ENCODE measurements around the gene ARID1A. TPM values are rescaled to one million over a fixed set of nuclear protein-coding genes. Genes with fewer than 3 reads are reported as not detected.
"Not testable (repeated sequence)": the region's sequence is repeated elsewhere in the genome, so short reads cannot be mapped to it uniquely, and the experiment has no call there.

The ARID1A gene
- total RNA-seq, 6 experiments from 2014 or later, result 22.2 to 36.4 (median 29.4) TPM

GRCh38 chr1:26701995-26702679 lies 6.3 kb downstream of the ARID1A start:
- Histone ChIP-seq H3K9me3 (no peaks in the 10 kb centered on the region), H3K27ac (peak overlapping the region in 2 of 3 donors; percentile 18 to 41), H3K36me3 (no peaks in the 10 kb centered on the region), H3K4me3 (no peak overlapping the region), H3K4me1 (peaks cover 0 to 83% (median 35%) of the 10 kb centered on the region in 4 donors), H3K27me3 (no peaks in the 10 kb centered on the region)
- no peak for ATAC-seq
- intact Hi-C loops (cut with DNase I), result loop anchor here (10.0 kb wide), 2 partner anchors 73 to 83 kb away; partner anchors contain the start of gene PIGV (in 1 of the 2)
- TF ChIP-seq CTCF (IDR thresholded peaks at IDR 0.05), result no peak
- no peak for DNase-seq
- WGBS (ENCODE audit: insufficient coverage, low coverage, low lambda C conversion rate, missing lambda C conversion rate), result 9% methylated on average over 4 of the region's 4 CpGs

- Histone ChIP-seq H3K27ac (peak overlapping the region in 2 of 3 donors; percentile 18 to 41), H3K4me1 (peaks cover 0 to 88% (median 38%) of the 10 kb centered on the region in 4 donors), H3K9me3 (no peaks in the 10 kb centered on the region), H3K36me3 (no peaks in the 10 kb centered on the region), H3K4me3 (no peak overlapping the region), H3K27me3 (no peaks in the 10 kb centered on the region)
- TF ChIP-seq CTCF (IDR thresholded peaks at IDR 0.05) (no peak), POLR2A (IDR thresholded peaks at IDR 0.05) (no peak)
- no peak for ATAC-seq
- intact Hi-C loops (cut with DNase I), result loop anchor here (10.0 kb wide), 2 partner anchors 72 to 82 kb away; partner anchors contain the start of gene PIGV (in 1 of the 2)
- WGBS (ENCODE audit: insufficient coverage, low coverage, low lambda C conversion rate, missing lambda C conversion rate), result 0% methylated on average over 1 of the region's 1 CpG
- no peak for DNase-seq
These were observed 6.8 kb downstream of the ARID1A start for GRCh38 chr1:26702680-26703038.

- no peak for DNase-seq
- Histone ChIP-seq H3K9me3 (no peaks in the 10 kb centered on the region), H3K27me3 (no peaks in the 10 kb centered on the region), H3K27ac (peak overlapping the region in 1 of 3 donors; percentile 6), H3K4me1 (peaks cover 0 to 88% (median 39%) of the 10 kb centered on the region in 4 donors), H3K36me3 (no peaks in the 10 kb centered on the region), H3K4me3 (no peak overlapping the region)
- no peak for TF ChIP-seq POLR2A (IDR thresholded peaks at IDR 0.05)
- no peak for TF ChIP-seq CTCF (IDR thresholded peaks at IDR 0.05)
- intact Hi-C loops (cut with DNase I), result loop anchor here (10.0 kb wide), 2 partner anchors 71 to 81 kb away; partner anchors contain the start of gene PIGV (in 1 of the 2)
- ATAC-seq, result no peak
These were observed 7.7 kb downstream of the ARID1A start for GRCh38 chr1:26703478-26703877.

- Histone ChIP-seq H3K27me3 (no peaks in the 10 kb centered on the region), H3K9me3 (no peaks in the 10 kb centered on the region), H3K36me3 (no peaks in the 10 kb centered on the region), H3K4me1 (peaks cover 0 to 76% (median 37%) of the 10 kb centered on the region in 4 donors), H3K27ac (peak overlapping the region in 1 of 3 donors; percentile 82), H3K4me3 (no peak overlapping the region)
- intact Hi-C loops (cut with DNase I), result loop anchor here (10.0 kb wide), 2 partner anchors 70 to 80 kb away; partner anchors contain the start of gene PIGV (in 1 of the 2)
- ATAC-seq (no peak), DNase-seq (no peak)
- TF ChIP-seq CTCF (IDR thresholded peaks at IDR 0.05) (no peak), POLR2A (IDR thresholded peaks at IDR 0.05) (no peak)
- WGBS (ENCODE audit: insufficient coverage, low coverage, low lambda C conversion rate, missing lambda C conversion rate), result no CpG with 5 or more reads among the region's 5 CpGs
These were observed 8.8 kb downstream of the ARID1A start for GRCh38 chr1:26704629-26705028.

- intact Hi-C loops (cut with DNase I), result loop anchor here (10.0 kb wide), 2 partner anchors 70 to 80 kb away; partner anchors contain the start of gene PIGV (in 1 of the 2)
- peaks cover 0 to 70% (median 32%) of the 10 kb centered on the region in 4 donors for H3K4me1 ChIP-seq
- H3K27me3 ChIP-seq, H3K9me3 ChIP-seq, ATAC-seq, H3K36me3 ChIP-seq, DNase-seq, H3K4me3 ChIP-seq: not testable (repeated sequence)
- WGBS (ENCODE audit: insufficient coverage, low coverage, low lambda C conversion rate, missing lambda C conversion rate), result 69% methylated on average over 4 of the region's 4 CpGs
- peak overlapping the region in 2 of 3 donors; percentile 82 to 84 for H3K27ac ChIP-seq
These were observed 9.4 kb downstream of the ARID1A start for GRCh38 chr1:26705227-26705626.

Data from right lobe of liver (tissue), 6 donors.